Smooth muscle cell (in vitro differentiated cells): ENCODE data around the gene POLA2. TPM values are rescaled to one million over a fixed set of nuclear protein-coding genes. Genes with fewer than 3 reads are reported as not detected.
A peak's percentile ranks its signal among the peaks of the same experiment; 100 is the strongest.

Source experiments
- DNase-seq: peaks from one replicate; lab custom pipeline; 2025; ENCODE audit not compliant: unreplicated experiment; lab: John Stamatoyannopoulos, UW
- H2AFZ ChIP-seq: fragments of 200-600 bp; sonication (generic); 2 replicates; pipeline ENCODE4 v1.6.0; 2016; ENCODE audit warnings: antibody characterized with exemption, low read depth, mild to moderate bottlenecking
- H3F3A ChIP-seq: fragments of 200-600 bp; sonication (generic); 2 replicates; pipeline ENCODE4 v1.6.0; 2017; ENCODE audit warnings: antibody characterized with exemption, low read depth
- H3K27ac ChIP-seq: fragments of 200-600 bp; sonication (generic); 2 replicates; pipeline ENCODE4 v1.5.1; 2016; ENCODE audit warnings: low read depth, mild to moderate bottlenecking
- H3K27me3 ChIP-seq: fragments of 200-600 bp; sonication (generic); 2 replicates; pipeline ENCODE4 v1.6.1; 2016; ENCODE audit warnings: low read depth, mild to moderate bottlenecking
- H3K36me3 ChIP-seq: fragments of 200-600 bp; sonication (generic); 2 replicates; pipeline ENCODE4 v1.5.1; 2016; ENCODE audit warnings: low read depth
- H3K4me1 ChIP-seq: fragments of 200-600 bp; sonication (generic); 2 replicates; pipeline ENCODE4 v1.5.1; 2016; ENCODE audit warnings: low read depth
- H3K4me2 ChIP-seq: fragments of 200-600 bp; sonication (generic); 2 replicates; pipeline ENCODE4 v1.6.0; 2016; ENCODE audit warnings: mild to moderate bottlenecking
- H3K4me3 ChIP-seq: fragments of 200-600 bp; sonication (generic); 2 replicates; pipeline ENCODE4 v1.5.1; 2016; ENCODE audit warnings: mild to moderate bottlenecking
- H3K79me2 ChIP-seq: fragments of 200-600 bp; sonication (generic); 2 replicates; pipeline ENCODE4 v1.6.0; 2016; ENCODE audit warnings: low read depth, mild to moderate bottlenecking
- H3K9ac ChIP-seq: fragments of 200-600 bp; sonication (generic); 2 replicates; pipeline ENCODE4 v1.6.0; 2016; ENCODE audit warnings: low read depth
- H3K9me3 ChIP-seq: fragments of 200-600 bp; sonication (generic); replicated peaks from 2 replicates; pipeline ENCODE4 v1.5.1; 2016; ENCODE audit warnings: low read depth
- H4K20me1 ChIP-seq: fragments of 200-600 bp; sonication (generic); 2 replicates; pipeline ENCODE4 v1.6.0; 2016; ENCODE audit warnings: low read depth
- WGBS: methylation state at CpG from one replicate; pipeline ENCODE4 v1.1.7; 2016; ENCODE audit warnings: low lambda C conversion rate; 5-methylcytosine and 5-hydroxymethylcytosine counted together
- polyA plus RNA-seq: library from polyadenylated mRNA; unstranded; fragments of >200 nt; fragmentation: Nextera tagmentation; extraction: Ambion mirVana; gene quantifications from 2 replicates; pipeline ENCODE4 v1.2.1, GENCODE V29; 2016
- total RNA-seq: library from RNA; depleted of rRNA; stranded (reverse); fragments of >200 nt; gene quantifications from 2 replicates; pipeline ENCODE4 v1.2.3, GENCODE V29; 2014
- TF ChIP-seq, protein P1 (sequence below): fragments of 200-600 bp; sonication (generic); IDR thresholded peaks from 2 replicates; pipeline ENCODE4 v1.5.1; 2017; ENCODE audit warnings: borderline replicate concordance, mild to moderate bottlenecking, antibody characterized with exemption; ENCODE audit not compliant: insufficient read depth, poor library complexity, severe bottlenecking

The POLA2 gene
- total and polyA plus RNA-seq, 2 experiments from 2014 or later: 2.5 to 8.4 TPM

GRCh38 chr11:65301491-65302329 lies 39.9 kb downstream of the POLA2 start:
- H3K4me2 ChIP-seq: peak overlapping the region; percentile 52
- H2AFZ ChIP-seq: no peak overlapping the region
- no peak for DNase-seq

DNA sequence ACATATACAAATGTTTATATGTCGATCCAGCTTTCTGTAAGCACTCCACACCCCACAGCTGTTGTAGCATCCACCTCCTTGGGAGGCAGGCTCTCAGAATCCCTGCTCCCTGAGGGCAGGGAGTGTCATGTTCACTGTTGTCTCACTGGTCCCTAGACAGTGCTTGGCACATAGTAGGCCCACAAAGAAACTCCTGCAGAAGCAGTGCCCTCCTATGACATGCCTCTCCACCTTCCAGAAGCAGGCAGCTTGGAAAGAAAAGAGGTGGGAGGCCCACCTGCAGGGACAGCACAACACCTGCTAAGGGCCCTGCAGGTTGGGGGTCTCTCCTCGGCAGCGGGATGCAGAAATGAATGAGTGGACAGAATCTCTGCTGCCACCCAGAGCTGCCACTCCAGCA lies 41.8 kb downstream of the POLA2 start:
- Histone ChIP-seq H4K20me1 (no peaks in the 10 kb centered on the region), H3K36me3 (no peaks in the 10 kb centered on the region), H3K27ac (no peak overlapping the region), H3F3A (no peaks in the 10 kb centered on the region), H3K9ac (no peak overlapping the region), H3K4me3 (no peak overlapping the region), H3K27me3 (no peaks in the 10 kb centered on the region), H2AFZ (no peak overlapping the region), H3K79me2 (no peaks in the 10 kb centered on the region), H3K4me1 (peaks cover 12% of the 10 kb centered on the region), H3K9me3 (no peaks in the 10 kb centered on the region), H3K4me2 (no peak overlapping the region)
- TF ChIP-seq, protein P1, sequence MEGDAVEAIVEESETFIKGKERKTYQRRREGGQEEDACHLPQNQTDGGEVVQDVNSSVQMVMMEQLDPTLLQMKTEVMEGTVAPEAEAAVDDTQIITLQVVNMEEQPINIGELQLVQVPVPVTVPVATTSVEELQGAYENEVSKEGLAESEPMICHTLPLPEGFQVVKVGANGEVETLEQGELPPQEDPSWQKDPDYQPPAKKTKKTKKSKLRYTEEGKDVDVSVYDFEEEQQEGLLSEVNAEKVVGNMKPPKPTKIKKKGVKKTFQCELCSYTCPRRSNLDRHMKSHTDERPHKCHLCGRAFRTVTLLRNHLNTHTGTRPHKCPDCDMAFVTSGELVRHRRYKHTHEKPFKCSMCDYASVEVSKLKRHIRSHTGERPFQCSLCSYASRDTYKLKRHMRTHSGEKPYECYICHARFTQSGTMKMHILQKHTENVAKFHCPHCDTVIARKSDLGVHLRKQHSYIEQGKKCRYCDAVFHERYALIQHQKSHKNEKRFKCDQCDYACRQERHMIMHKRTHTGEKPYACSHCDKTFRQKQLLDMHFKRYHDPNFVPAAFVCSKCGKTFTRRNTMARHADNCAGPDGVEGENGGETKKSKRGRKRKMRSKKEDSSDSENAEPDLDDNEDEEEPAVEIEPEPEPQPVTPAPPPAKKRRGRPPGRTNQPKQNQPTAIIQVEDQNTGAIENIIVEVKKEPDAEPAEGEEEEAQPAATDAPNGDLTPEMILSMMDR: no peak
- WGBS: 100% methylated on average over 3 of the region's 3 CpGs
- no peak for DNase-seq

More at GRCh38 chr11:65301491-65302329, 39.9 kb downstream of the POLA2 start:
- Histone ChIP-seq H3K27me3 (no peaks in the 10 kb centered on the region), H3K27ac (no peak overlapping the region), H3F3A (no peaks in the 10 kb centered on the region), H3K4me3 (no peak overlapping the region), H3K4me1 (peaks cover 12% of the 10 kb centered on the region), H3K9me3 (no peaks in the 10 kb centered on the region), H3K79me2 (no peaks in the 10 kb centered on the region), H4K20me1 (no peaks in the 10 kb centered on the region), H3K36me3 (no peaks in the 10 kb centered on the region), H3K9ac (no peak overlapping the region)
- TF ChIP-seq, protein P1: no peak
- 39% methylated on average over 12 of the region's 12 CpGs for WGBS

DNA sequence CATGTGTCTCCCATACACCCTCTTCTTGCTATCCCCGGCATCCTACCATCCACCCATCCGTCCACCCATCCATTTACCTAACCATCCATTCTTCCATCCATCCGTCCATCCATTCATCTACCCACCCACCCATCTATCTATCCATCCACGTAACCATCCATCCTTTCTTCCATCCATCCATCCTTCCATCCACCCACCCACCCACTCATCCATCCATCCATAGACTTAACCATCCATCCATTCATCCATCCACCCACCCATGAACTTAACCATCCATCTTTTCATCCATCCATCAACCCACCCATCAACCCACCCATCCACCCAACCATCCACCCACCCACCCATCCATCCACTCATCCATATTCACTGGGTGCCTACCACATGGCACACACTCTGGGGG lies 42.3 kb downstream of the POLA2 start:
- H3K4me3 ChIP-seq: no peak overlapping the region
- no peaks in the 10 kb centered on the region for H3F3A ChIP-seq
- H3K4me2 ChIP-seq: no peak overlapping the region
- no peaks in the 10 kb centered on the region for H3K27me3 ChIP-seq
- H3K9me3 ChIP-seq: no peaks in the 10 kb centered on the region
- peaks cover 12% of the 10 kb centered on the region for H3K4me1 ChIP-seq
- TF ChIP-seq, protein P1: no peak
- no peak overlapping the region for H3K27ac ChIP-seq
- DNase-seq: no peak
- H3K79me2 ChIP-seq: no peaks in the 10 kb centered on the region
- no peak overlapping the region for H2AFZ ChIP-seq
- no peaks in the 10 kb centered on the region for H3K36me3 ChIP-seq
- 97% methylated on average over 4 of the region's 4 CpGs for WGBS
- no peaks in the 10 kb centered on the region for H4K20me1 ChIP-seq
- no peak overlapping the region for H3K9ac ChIP-seq

GRCh38 chr11:65304613-65305012 lies 42.9 kb downstream of the POLA2 start:
- Histone ChIP-seq H3K4me3 (no peak overlapping the region), H3K27me3 (no peaks in the 10 kb centered on the region), H3K4me2 (no peak overlapping the region), H3K27ac (no peak overlapping the region), H3K79me2 (no peaks in the 10 kb centered on the region), H2AFZ (no peak overlapping the region), H3K9ac (no peak overlapping the region), H3K36me3 (no peaks in the 10 kb centered on the region), H3F3A (no peaks in the 10 kb centered on the region), H3K4me1 (peaks cover 12% of the 10 kb centered on the region), H4K20me1 (no peaks in the 10 kb centered on the region), H3K9me3 (no peaks in the 10 kb centered on the region)
- 87% methylated on average over 4 of the region's 7 CpGs for WGBS
- TF ChIP-seq, protein P1: no peak
- no peak for DNase-seq
